ENCODE results near the gene OR51V1.
"Not testable (repeated sequence)": the region's sequence is repeated elsewhere in the genome, so short reads cannot be mapped to it uniquely, and the experiment has no call there.

Gene OR51V1

GRCh38 chr11:5200582-5200981 is at the start of gene OR51V1:
Gene OR51V1 (minus strand): TSS chr11:5200682. CDS start chr11:5200682, 0 bp downstream.
- DNase-seq (ENCODE audit: low read depth in 2 of 2) = no peak

- DNase-seq (ENCODE audit: low read depth in 2 of 2) = not testable (repeated sequence)
Observed at GRCh38 chr11:5249807-5250396, 49.4 kb upstream of the OR51V1 start, which contains the start of gene HBG1. Gene HBG1 (minus strand): TSS chr11:5249857. CDS start chr11:5249804, 53 bp downstream.

GRCh38 chr11:5248498-5248897 is 48.0 kb upstream of the OR51V1 start:
- DNase-seq (ENCODE audit: low read depth in 2 of 2) = not testable (repeated sequence)

GRCh38 chr11:5247472-5248192 is 47.1 kb upstream of the OR51V1 start:
- DNase-seq (ENCODE audit: low read depth in 2 of 2) = no peak

- DNase-seq (ENCODE audit: low read depth in 2 of 2) = no peak
Observed at GRCh38 chr11:5246772-5247471, 46.4 kb upstream of the OR51V1 start.

- no peak for DNase-seq (ENCODE audit: low read depth in 2 of 2)
Observed at GRCh38 chr11:5245155-5245554, 44.7 kb upstream of the OR51V1 start.

GRCh38 chr11:5243816-5244180 is 43.3 kb upstream of the OR51V1 start:
- no peak for DNase-seq (ENCODE audit: low read depth in 2 of 2)

- DNase-seq (ENCODE audit: low read depth in 2 of 2) = no peak
Observed at GRCh38 chr11:5242933-5243815, 42.7 kb upstream of the OR51V1 start.

- DNase-seq (ENCODE audit: low read depth in 2 of 2) = no peak
Observed at GRCh38 chr11:5242208-5242607, 41.7 kb upstream of the OR51V1 start.

GRCh38 chr11:5241458-5241857 is 41.0 kb upstream of the OR51V1 start:
- DNase-seq (ENCODE audit: low read depth in 2 of 2) = no peak

- DNase-seq (ENCODE audit: low read depth in 2 of 2) = no peak
Observed at GRCh38 chr11:5240458-5240857, 40.0 kb upstream of the OR51V1 start.

GRCh38 chr11:5240056-5240455 is 39.6 kb upstream of the OR51V1 start:
- DNase-seq (ENCODE audit: low read depth in 2 of 2) = no peak

GRCh38 chr11:5239046-5239445 is 38.6 kb upstream of the OR51V1 start:
- DNase-seq (ENCODE audit: low read depth in 2 of 2) = no peak

- DNase-seq (ENCODE audit: low read depth in 2 of 2) = no peak
Observed at GRCh38 chr11:5238486-5238885, 38.0 kb upstream of the OR51V1 start.

- DNase-seq (ENCODE audit: low read depth in 2 of 2) = no peak
Observed at GRCh38 chr11:5237420-5237819, 36.9 kb upstream of the OR51V1 start.

- no peak for DNase-seq (ENCODE audit: low read depth in 2 of 2)
Observed at GRCh38 chr11:5235364-5236095, 35.0 kb upstream of the OR51V1 start.

GRCh38 chr11:5234381-5234834 is 33.9 kb upstream of the OR51V1 start, which contains the start of gene HBD:
Gene HBD (minus strand): TSS chr11:5234483. CDS start chr11:5234433, 50 bp downstream.
- no peak for DNase-seq (ENCODE audit: low read depth in 2 of 2)

GRCh38 chr11:5233307-5233706 is 32.8 kb upstream of the OR51V1 start:
- no peak for DNase-seq (ENCODE audit: low read depth in 2 of 2)

GRCh38 chr11:5232821-5233220 is 32.3 kb upstream of the OR51V1 start:
- DNase-seq (ENCODE audit: low read depth in 2 of 2) = no peak

- DNase-seq (ENCODE audit: low read depth in 2 of 2) = no peak
Observed at GRCh38 chr11:5232176-5232575, 31.7 kb upstream of the OR51V1 start.

- no peak for DNase-seq (ENCODE audit: low read depth in 2 of 2)
Observed at GRCh38 chr11:5231111-5231510, 30.6 kb upstream of the OR51V1 start.

Measured in stimulated activated CD8-positive, alpha-beta memory T cell treated with anti-CD3 and anti-CD28 coated beads, Interleukin-2, amount 100 ng/mL, for 1 hour (primary cell).